HG03135 (cell line): ENCODE measurements around the gene YEATS2.

Experiments
- ATAC-seq: cut with Tn5 transposase; IDR thresholded peaks from one replicate; pipeline ENCODE4 v1.9.1; 2021; ENCODE audit warnings: mild to moderate bottlenecking, moderate library complexity; ENCODE audit not compliant: unreplicated experiment

YEATS2 gene

GRCh38 chr3:183810643-183811594 is 113.3 kb downstream of the YEATS2 start:
- ATAC-seq = no peak

DNA sequence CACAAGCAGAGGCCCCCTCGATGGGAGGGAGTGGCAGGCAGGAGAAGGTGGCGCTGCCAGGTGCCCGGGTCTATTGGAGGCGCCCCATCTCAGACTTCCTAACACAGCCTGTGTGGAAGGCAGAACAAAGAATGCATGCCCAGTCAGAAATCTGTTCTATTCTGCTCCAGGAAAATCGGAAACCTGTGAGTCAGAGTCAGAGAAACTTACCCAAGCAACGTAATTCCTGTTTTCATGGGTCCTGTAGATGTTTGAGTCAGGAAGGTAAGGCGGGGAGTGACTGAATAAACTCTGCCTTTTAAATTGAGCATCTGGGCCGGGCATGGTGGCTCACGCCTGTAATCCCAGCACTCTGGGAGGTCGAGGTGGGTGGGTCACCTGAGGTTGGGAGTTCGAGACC is 114.0 kb downstream of the YEATS2 start:
- ATAC-seq = no peak

GRCh38 chr3:183812761-183813445 is 115.3 kb downstream of the YEATS2 start:
- ATAC-seq = no peak

- no peak for ATAC-seq
Observed at GRCh38 chr3:183814240-183814639, 116.6 kb downstream of the YEATS2 start.

- ATAC-seq = no peak
Observed at GRCh38 chr3:183815563-183815940, 118.0 kb downstream of the YEATS2 start.

GRCh38 chr3:183815951-183816475 is 118.4 kb downstream of the YEATS2 start:
- ATAC-seq = no peak

DNA sequence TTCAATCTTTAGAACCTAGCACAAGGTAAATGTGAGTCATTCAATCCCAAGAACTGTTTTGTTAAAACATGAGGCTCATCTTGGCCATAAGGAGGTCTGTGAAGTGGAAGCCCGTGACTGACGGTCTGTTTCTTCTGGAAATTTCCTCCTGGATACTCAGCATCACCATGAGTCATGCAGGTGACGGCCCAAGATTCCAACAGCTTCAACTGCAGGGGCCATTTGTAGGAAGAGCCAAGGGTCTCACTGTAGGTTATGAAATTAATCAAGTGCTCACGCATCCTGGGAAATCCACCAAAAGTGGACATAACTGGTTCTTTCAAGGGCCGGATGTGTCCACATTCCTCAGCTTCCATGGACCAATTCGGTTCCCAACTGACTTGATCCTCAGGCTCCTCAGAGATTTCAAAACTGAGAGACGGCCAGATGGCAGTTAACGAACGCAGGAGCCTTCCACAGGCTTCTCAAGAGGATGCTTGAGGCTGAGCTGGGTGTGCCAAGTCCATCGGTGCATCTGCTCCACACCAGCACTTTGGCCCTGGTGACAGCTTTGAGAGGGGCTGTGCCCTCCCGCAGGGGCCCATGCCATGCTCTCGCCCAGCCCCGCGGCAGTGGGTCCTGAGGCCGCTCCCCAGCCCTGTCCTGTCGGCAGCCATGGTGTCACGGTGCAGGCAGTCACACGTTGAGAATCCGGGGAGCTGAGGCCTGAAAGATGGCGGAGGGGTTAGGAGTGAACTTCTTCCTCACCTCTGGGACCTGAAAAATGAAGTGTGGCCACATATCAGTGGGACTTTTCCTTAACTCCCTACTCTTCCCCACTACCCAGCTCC is 119.3 kb downstream of the YEATS2 start:
- no peak for ATAC-seq

DNA sequence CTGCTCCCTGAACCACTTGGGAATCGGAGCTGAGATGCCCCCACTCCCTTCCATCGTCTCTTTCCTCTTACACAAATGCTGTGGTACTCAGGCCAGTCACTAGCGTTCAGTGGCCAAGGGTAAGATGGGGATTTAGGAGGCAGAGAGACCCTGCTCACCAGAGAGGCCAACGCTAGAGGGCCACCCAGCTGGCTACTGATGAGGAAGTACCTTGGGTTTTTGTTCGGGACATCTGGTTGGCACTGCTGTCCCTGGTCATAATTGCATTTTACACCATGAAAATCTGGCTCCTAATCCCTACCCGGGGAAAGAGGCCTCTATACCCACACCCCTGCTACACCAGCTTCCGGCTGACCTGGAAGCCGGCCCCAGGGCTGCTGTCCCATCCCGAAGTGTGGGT is 120.0 kb downstream of the YEATS2 start:
- no peak for ATAC-seq

DNA sequence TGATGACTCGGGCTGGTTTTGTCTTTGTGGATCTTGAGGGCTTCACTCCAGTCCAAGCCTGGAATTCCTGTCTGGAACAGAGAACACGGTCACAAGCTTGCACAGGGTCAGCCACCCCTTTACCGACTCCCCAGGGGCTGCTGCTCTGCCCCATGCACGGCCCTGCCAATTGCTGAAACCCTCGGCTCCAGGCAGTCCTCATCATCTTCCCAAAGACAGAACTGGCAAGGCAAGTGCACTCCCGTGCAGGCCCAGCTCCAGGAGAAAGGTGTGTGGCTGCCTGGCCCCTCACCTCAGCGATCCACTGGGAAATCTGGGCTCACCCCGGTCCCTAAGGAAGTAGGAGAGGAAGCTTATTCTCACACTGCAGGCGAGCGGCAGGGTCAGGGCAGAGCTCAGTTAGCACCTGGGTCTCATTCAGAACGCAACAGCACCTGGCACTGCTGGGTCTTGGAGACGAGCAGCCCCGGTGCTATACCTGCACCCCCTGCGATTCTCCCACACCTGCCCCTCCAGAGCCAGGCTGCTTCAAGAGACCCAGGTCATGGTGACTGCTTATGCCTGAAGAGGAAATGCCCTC is 120.5 kb downstream of the YEATS2 start:
- no peak for ATAC-seq

DNA sequence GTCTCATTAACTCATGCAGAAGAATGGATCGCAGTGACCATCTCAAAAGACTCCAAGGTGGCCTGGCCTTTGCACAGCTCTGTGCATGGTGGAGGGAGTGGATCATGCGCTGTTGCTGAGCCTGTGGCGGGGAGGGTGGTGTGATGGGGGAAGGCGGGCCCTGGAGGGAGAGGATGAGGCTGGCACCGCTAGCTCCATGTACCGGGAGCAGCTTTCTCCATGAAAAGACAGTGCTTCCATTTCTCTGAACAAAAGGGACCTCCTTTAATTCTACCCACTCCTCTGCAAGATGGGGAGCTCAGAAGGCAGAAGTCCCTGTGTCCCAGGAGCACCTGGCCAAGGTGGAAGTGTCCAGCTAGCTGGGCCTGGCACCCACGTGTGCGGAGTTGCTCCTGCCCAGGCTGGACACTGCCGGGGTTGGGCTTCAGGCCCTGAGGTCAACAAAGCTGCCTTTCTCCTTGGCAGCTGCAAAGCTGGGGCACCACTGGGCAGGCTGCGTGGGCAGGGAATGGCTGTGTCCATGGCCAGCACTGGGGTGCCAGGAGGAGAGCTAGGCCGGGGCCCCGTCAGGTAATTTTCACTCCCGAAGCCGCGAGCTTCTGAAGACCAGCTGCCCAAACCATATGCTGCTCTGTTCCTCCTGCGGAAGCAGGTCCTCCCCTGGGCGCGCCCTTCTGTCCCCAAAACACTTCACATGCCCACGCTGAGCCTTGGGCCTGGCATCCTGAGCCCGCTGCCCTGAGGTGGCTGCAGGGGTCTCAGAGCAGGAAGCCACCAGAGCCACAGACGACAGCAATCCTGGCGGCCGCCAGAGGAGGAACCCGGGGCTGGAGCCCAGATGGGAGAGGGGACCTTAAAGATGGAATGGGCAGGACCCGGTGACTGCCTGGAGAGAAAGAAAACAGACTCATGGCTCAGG is 121.4 kb downstream of the YEATS2 start:
- no peak for ATAC-seq

GRCh38 chr3:183819831-183820230 is 122.2 kb downstream of the YEATS2 start:
- no peak for ATAC-seq

- ATAC-seq = no peak
Observed at GRCh38 chr3:183822631-183823030, 125.0 kb downstream of the YEATS2 start.

- no peak for ATAC-seq
Observed at GRCh38 chr3:183823963-183824362, 126.4 kb downstream of the YEATS2 start.

GRCh38 chr3:183824761-183825455 is 127.3 kb downstream of the YEATS2 start:
- no peak for ATAC-seq

GRCh38 chr3:183825456-183826161 is 128.0 kb downstream of the YEATS2 start, which contains the start of gene MAP6D1:
MAP6D1 (minus strand) TSS chr3:183825577; CDS start chr3:183825547, 30 bp downstream.
- ATAC-seq = no peak

GRCh38 chr3:183826448-183827250 is 129.1 kb downstream of the YEATS2 start:
- no peak for ATAC-seq

GRCh38 chr3:183827809-183828537 is 130.4 kb downstream of the YEATS2 start:
- ATAC-seq = no peak
